Ovary (tissue), 9 donors: ENCODE results near the gene RPAP2. TPM values are rescaled to one million over a fixed set of nuclear protein-coding genes. Genes with fewer than 3 reads are reported as not detected.

Experiments
- DNase-seq, 5 donors: peaks; one replicate each; pipeline ENCODE4 v3.0.0-alpha.2; 2019 to 2020
- H3K27ac ChIP-seq, 2 donors: fragments of 200-600 bp; one replicate each; pipeline versions ENCODE4 v1.5.1 to v1.8.0; 2019 to 2022
- H3K27me3 ChIP-seq: fragments of 200-600 bp; one replicate; pipeline ENCODE4 v1.8.0; 2022
- H3K36me3 ChIP-seq: fragments of 200-600 bp; sonication (generic); one replicate; pipeline ENCODE4 v1.5.1; 2019
- H3K4me1 ChIP-seq: one replicate; pipeline ENCODE4 v1.8.1; 2013; ENCODE audit warnings: mild to moderate bottlenecking, moderate library complexity; ENCODE audit not compliant: insufficient read depth
- H3K4me3 ChIP-seq: fragments of 200-600 bp; sonication (generic); one replicate; pipeline ENCODE4 v1.5.1; 2017
- H3K9me3 ChIP-seq, 2 donors: fragments of 200-600 bp in 1 of 2; sonication (generic) in 1 of 2; one replicate each; pipeline versions ENCODE4 v1.5.1 to v1.8.1; 2013 to 2019; ENCODE audit warnings: mild to moderate bottlenecking in 1 of 2, moderate library complexity in 1 of 2
- CTCF ChIP-seq, 3 donors: fragments of 450-650 bp in 2 of 3; fragments of 200-600 bp in 1 of 3; IDR thresholded peaks; one replicate each; pipeline versions ENCODE4 v1.5.1 to v1.8.0; 2016 to 2022; ENCODE audit warnings: antibody characterized with exemption in 3 of 3, mild to moderate bottlenecking in 1 of 3
- EP300 ChIP-seq: sonication (generic); formaldehyde crosslinking; IDR thresholded peaks from one replicate; pipeline ENCODE4 v1.6.1; 2017; ENCODE audit warnings: antibody characterized with exemption
- POLR2A ChIP-seq: fragments of 450-650 bp; IDR thresholded peaks from one replicate; pipeline ENCODE4 v1.6.1; 2017; ENCODE audit warnings: antibody characterized with exemption, mild to moderate bottlenecking, moderate library complexity
- WGBS, 3 donors: extraction: QIAGEN DNeasy Blood & Tissue Kit in 1 of 3; methylation state at CpG; one replicate each; pipeline versions ENCODE4 v1.1.5 to v1.1.7; 2013 to 2017; 5-methylcytosine and 5-hydroxymethylcytosine counted together
- intact Hi-C, 4 donors: fragments of 100-400 bp; cut with DNase I; formaldehyde crosslinking; loops; one replicate each; pipeline versions ENCODE4 v1.11.0 to v1.15.1; 2022 to 2023
- polyA plus RNA-seq, 2 donors: library from polyadenylated mRNA; stranded (reverse); fragments of 200-250 nt in 1 of 2; fragments of 350-450 nt in 1 of 2; fragmentation: Illumina TruSeq in 1 of 2; extraction: RNeasy Lipid Tissue Mini Kit (QIAGEN cat#74804) in 1 of 2; gene quantifications; one replicate each; pipeline ENCODE4 v1.2.3, GENCODE V29; 2013 to 2014
- total RNA-seq, 7 donors: library from RNA; depleted of rRNA in 2 of 7; stranded (reverse); fragments of >200 nt in 2 of 7; fragmentation: NEBNext Ultra II Directional in 3 of 7; extraction: Animal tissue kit (Norgen Biotek cat#: 25700) in 3 of 7; gene quantifications; one replicate each; pipeline versions ENCODE4 v1.1.0 to v1.2.4, GENCODE V29; 2016 to 2023
- donor health status: DM: no; HTN: no; CAD: no; lungs with moderate emphysema.
- donor health status: DM: no; HTN: no; CAD: no.
- donor health status: Bipolar disorder and iron deficiency.
- donor health status: DM: yes; HTN: yes; CAD: no.
- donor health status: DM: no; HTN: no; CAD: no.
- donor health status: DM: yes; HTN: yes; CAD: no.

RPAP2 gene
- total and polyA plus RNA-seq, 9 donors: 6.3 to 46.4 (median 31.1) TPM

GRCh38 chr1:92399076-92399475 lies 100.2 kb downstream of the RPAP2 start:
- H3K36me3 ChIP-seq: no peaks in the 10 kb centered on the region
- H3K27ac ChIP-seq: no peak overlapping the region
- TF ChIP-seq POLR2A (no peak), EP300 (no peak), CTCF (IDR thresholded peaks at IDR 0.05) (no peak)
- no peaks in the 10 kb centered on the region for H3K27me3 ChIP-seq
- H3K4me1 ChIP-seq: no peaks in the 10 kb centered on the region
- intact Hi-C loops: no loop called here
- H3K9me3 ChIP-seq: peaks cover 0 to 5% of the 10 kb centered on the region in 2 donors
- no peak for DNase-seq
- no peak overlapping the region for H3K4me3 ChIP-seq

- Histone ChIP-seq H3K4me3 (no peak overlapping the region), H3K9me3 (peaks cover 0 to 3% of the 10 kb centered on the region in 2 donors), H3K36me3 (no peaks in the 10 kb centered on the region), H3K4me1 (no peaks in the 10 kb centered on the region), H3K27me3 (no peaks in the 10 kb centered on the region), H3K27ac (no peak overlapping the region)
- 87 to 94% (median 90%) methylated on average over 1 of the region's 1 CpG for WGBS, 3 donors
- TF ChIP-seq POLR2A: no peak
- no peak for TF ChIP-seq EP300
- TF ChIP-seq CTCF (IDR thresholded peaks at IDR 0.05): no peak
- no peak for DNase-seq
- intact Hi-C loops: no loop called here
Observed at GRCh38 chr1:92404661-92405060, 105.8 kb downstream of the RPAP2 start.

GRCh38 chr1:92408825-92409224 lies 110.0 kb downstream of the RPAP2 start:
- Histone ChIP-seq H3K9me3 (no peaks in the 10 kb centered on the region), H3K4me3 (no peak overlapping the region), H3K4me1 (no peaks in the 10 kb centered on the region), H3K27me3 (no peaks in the 10 kb centered on the region), H3K27ac (no peak overlapping the region), H3K36me3 (no peaks in the 10 kb centered on the region)
- 78 to 87% (median 79%) methylated on average over 1 of the region's 1 CpG for WGBS, 3 donors
- no peak for DNase-seq
- intact Hi-C loops: no loop called here
- TF ChIP-seq POLR2A (no peak), EP300 (no peak), CTCF (IDR thresholded peaks at IDR 0.05) (no peak)

GRCh38 chr1:92409946-92410549 lies 111.2 kb downstream of the RPAP2 start:
- Histone ChIP-seq H3K4me1 (no peaks in the 10 kb centered on the region), H3K9me3 (no peaks in the 10 kb centered on the region), H3K4me3 (no peak overlapping the region), H3K27me3 (no peaks in the 10 kb centered on the region), H3K27ac (no peak overlapping the region), H3K36me3 (no peaks in the 10 kb centered on the region)
- TF ChIP-seq CTCF (IDR thresholded peaks at IDR 0.05) (no peak), EP300 (no peak), POLR2A (no peak)
- WGBS, 3 donors: 69 to 76% (median 73%) methylated on average over 4 of the region's 4 CpGs
- intact Hi-C loops: no loop called here
- DNase-seq: no peak
